Breast epithelium (tissue), 4 donors: ENCODE data around the gene SORBS1. TPM values are rescaled to one million over a fixed set of nuclear protein-coding genes. Genes with fewer than 3 reads are reported as not detected.

Experiments
- DNase-seq, 2 donors: peaks; one replicate each; pipeline ENCODE4 v3.0.0-alpha.2; 2019; ENCODE audit warnings: low spot score in 2 of 2
- H3K27ac ChIP-seq, 2 donors: fragments of 200-600 bp; sonication (generic) in 1 of 2; one replicate each; pipeline ENCODE4 v1.5.1; 2016 to 2019; ENCODE audit warnings: mild to moderate bottlenecking in 1 of 2
- H3K27me3 ChIP-seq, 2 donors: fragments of 200-600 bp; sonication (generic) in 1 of 2; one replicate each; pipeline versions ENCODE4 v1.5.1 to v1.6.0; 2017 to 2019; ENCODE audit warnings: control low read depth in 1 of 2, mild to moderate bottlenecking in 1 of 2
- H3K36me3 ChIP-seq: fragments of 200-600 bp; one replicate; pipeline ENCODE4 v1.5.1; 2019
- H3K4me1 ChIP-seq, 2 donors: fragments of 200-600 bp; sonication (generic); one replicate each; pipeline ENCODE4 v1.5.1; 2016 to 2019; ENCODE audit warnings: control low read depth in 1 of 2
- H3K4me3 ChIP-seq, 3 donors: fragments of 200-600 bp; sonication (generic); 1 replicate in 2 of 3; 2 replicates in 1 of 3; pipeline ENCODE4 v1.5.1; 2016 to 2019; ENCODE audit warnings: mild to moderate bottlenecking in 3 of 3, moderate library complexity in 2 of 3
- H3K9me3 ChIP-seq, 2 donors: fragments of 200-600 bp; sonication (generic) in 1 of 2; one replicate each; pipeline ENCODE4 v1.5.1; 2016 to 2019; ENCODE audit warnings: control low read depth in 1 of 2
- POLR2A ChIP-seq: fragments of 450-650 bp; IDR thresholded peaks from one replicate; pipeline ENCODE4 v1.6.1; 2016; ENCODE audit warnings: antibody characterized with exemption, mild to moderate bottlenecking, moderate library complexity
- POLR2AphosphoS5 ChIP-seq, 3 donors: sonication (generic); formaldehyde crosslinking; IDR thresholded peaks; one replicate each; pipeline ENCODE4 v1.6.1; 2017; ENCODE audit warnings: antibody characterized with exemption in 3 of 3
- intact Hi-C: fragments of 100-400 bp; cut with DNase I; formaldehyde crosslinking; loops from one replicate; pipeline ENCODE4 v1.15.1; 2023; ENCODE audit warnings: low total_unique reads
- total RNA-seq, 3 donors: library from RNA; depleted of rRNA; stranded (reverse); fragments of >200 nt; gene quantifications; one replicate each; pipeline ENCODE4 v1.1.0, GENCODE V29; 2016
- TF ChIP-seq, protein P1 (sequence below), 3 donors: fragments of 450-650 bp; IDR thresholded peaks; one replicate each; pipeline ENCODE4 v1.5.1; 2016 to 2017; ENCODE audit warnings: antibody characterized with exemption in 3 of 3, mild to moderate bottlenecking in 3 of 3, moderate library complexity in 3 of 3

Gene SORBS1
- total RNA-seq, 3 donors from 2014 or later, result 156 to 455 (median 200) TPM

DNA sequence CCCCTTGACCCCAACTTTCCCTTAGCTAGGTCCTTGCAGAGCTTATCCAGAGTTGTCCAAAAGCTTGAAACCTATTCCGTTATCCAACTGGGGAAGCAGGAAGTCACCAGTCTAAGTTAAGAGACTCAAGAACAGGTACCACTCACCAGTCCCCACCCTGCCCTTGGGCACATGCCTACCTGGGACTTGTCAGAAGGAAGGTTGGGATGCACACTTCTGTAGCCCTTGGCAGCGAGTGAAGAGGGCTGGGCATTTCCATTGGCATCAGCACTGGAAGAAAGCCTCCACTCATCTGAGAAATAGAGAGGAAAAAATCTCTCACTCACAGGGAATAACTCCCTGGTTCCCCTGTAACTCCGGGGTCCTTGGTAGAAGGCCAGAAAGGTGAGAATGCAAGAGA, 139.4 kb downstream of the SORBS1 start:
- Histone ChIP-seq H3K27me3 (no peaks in the 10 kb centered on the region), H3K4me3 (no peak overlapping the region), H3K36me3 (no peaks in the 10 kb centered on the region), H3K4me1 (peaks cover 0 to 10% of the 10 kb centered on the region in 2 donors), H3K27ac (peak overlapping the region; percentile 18 to 49), H3K9me3 (no peaks in the 10 kb centered on the region)
- TF ChIP-seq POLR2A (no peak), POLR2AphosphoS5 (IDR thresholded peaks at IDR 0.05) (no peak)
- TF ChIP-seq, protein P1, sequence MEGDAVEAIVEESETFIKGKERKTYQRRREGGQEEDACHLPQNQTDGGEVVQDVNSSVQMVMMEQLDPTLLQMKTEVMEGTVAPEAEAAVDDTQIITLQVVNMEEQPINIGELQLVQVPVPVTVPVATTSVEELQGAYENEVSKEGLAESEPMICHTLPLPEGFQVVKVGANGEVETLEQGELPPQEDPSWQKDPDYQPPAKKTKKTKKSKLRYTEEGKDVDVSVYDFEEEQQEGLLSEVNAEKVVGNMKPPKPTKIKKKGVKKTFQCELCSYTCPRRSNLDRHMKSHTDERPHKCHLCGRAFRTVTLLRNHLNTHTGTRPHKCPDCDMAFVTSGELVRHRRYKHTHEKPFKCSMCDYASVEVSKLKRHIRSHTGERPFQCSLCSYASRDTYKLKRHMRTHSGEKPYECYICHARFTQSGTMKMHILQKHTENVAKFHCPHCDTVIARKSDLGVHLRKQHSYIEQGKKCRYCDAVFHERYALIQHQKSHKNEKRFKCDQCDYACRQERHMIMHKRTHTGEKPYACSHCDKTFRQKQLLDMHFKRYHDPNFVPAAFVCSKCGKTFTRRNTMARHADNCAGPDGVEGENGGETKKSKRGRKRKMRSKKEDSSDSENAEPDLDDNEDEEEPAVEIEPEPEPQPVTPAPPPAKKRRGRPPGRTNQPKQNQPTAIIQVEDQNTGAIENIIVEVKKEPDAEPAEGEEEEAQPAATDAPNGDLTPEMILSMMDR (IDR thresholded peaks at IDR 0.05), result no peak
- intact Hi-C loops, result no loop called here
- no peak for DNase-seq

DNA sequence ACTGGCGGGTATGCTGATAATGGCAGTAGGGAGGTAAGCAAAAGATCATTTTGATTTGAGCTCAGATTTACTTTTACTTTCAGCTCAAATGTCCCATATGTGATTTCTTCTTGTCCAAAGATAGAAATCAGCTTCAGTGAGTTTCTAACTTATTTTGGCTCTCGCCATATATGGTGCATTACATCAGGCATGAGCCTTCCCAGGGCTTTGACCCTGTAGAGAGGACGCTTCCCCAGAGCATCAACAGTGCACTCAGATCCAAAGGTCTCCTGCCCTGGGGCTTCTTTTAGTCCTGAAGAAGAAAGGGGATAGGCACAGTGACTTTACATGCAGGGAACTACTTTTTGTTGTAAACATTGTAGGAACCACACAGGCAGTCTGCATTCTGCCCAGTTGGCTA, 141.8 kb downstream of the SORBS1 start:
- no peaks in the 10 kb centered on the region for H3K36me3 ChIP-seq
- H3K4me1 ChIP-seq, result peaks cover 0 to 3% of the 10 kb centered on the region in 2 donors
- no peaks in the 10 kb centered on the region for H3K9me3 ChIP-seq
- no peak overlapping the region for H3K4me3 ChIP-seq
- no peak for DNase-seq
- TF ChIP-seq POLR2AphosphoS5 (IDR thresholded peaks at IDR 0.05) (no peak), POLR2A (no peak)
- no peaks in the 10 kb centered on the region for H3K27me3 ChIP-seq
- no peak overlapping the region for H3K27ac ChIP-seq
- intact Hi-C loops, result no loop called here

DNA sequence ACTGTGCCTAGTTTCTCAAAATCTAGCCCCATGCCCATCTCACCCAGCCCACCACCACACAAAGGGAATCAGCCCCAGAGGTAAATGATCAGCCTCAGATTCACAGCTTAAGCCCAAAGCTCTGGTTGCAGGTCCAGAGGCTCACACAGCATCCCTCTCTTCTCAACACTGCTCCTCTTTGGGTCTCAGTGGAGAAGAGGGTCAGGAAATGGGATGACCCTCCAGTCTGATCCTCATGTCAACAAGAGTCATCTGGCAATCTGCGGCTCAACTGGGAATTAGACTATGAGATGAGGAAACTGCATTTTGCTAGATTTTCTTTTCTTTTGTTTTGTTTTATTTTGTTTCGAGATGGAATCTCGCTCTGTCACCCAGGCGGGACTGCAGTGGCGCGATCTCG, 144.2 kb downstream of the SORBS1 start:
- Histone ChIP-seq H3K36me3 (no peaks in the 10 kb centered on the region), H3K4me1 (peaks cover 0 to 12% of the 10 kb centered on the region in 2 donors), H3K9me3 (no peaks in the 10 kb centered on the region), H3K27ac (peak overlapping the region; percentile 90 to 96), H3K27me3 (no peaks in the 10 kb centered on the region), H3K4me3 (peak overlapping the region in 1 of 3 donors; percentile 65)
- no peak for TF ChIP-seq POLR2AphosphoS5 (IDR thresholded peaks at IDR 0.05)
- TF ChIP-seq, protein P1 (IDR thresholded peaks at IDR 0.05), result no peak
- TF ChIP-seq POLR2A, result no peak
- no peak for DNase-seq
- intact Hi-C loops, result no loop called here

DNA sequence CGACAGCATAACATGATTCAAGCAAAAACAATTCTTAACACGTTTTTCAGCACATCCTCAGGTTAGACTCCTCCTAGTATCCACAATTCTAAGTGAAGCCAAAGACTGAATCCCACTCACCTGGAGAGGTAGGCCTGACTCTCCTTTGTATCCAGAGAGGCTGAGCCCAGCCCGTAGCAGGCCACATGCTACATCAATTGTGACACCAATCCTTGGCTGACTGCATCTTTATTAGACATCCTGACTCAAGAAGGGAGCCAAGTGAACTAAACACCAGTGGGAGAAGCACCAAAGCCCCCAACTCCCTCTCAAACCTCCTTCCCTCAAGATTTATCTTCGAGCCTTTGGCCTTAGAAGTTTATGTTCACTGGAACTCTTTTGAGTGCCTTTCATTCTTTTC, 144.9 kb downstream of the SORBS1 start:
- intact Hi-C loops, result no loop called here
- no peaks in the 10 kb centered on the region for H3K27me3 ChIP-seq
- no peak for DNase-seq
- peaks cover 0 to 12% of the 10 kb centered on the region in 2 donors for H3K4me1 ChIP-seq
- TF ChIP-seq, protein P1 (IDR thresholded peaks at IDR 0.05), result no peak
- TF ChIP-seq POLR2A (no peak), POLR2AphosphoS5 (IDR thresholded peaks at IDR 0.05) (no peak)
- peak overlapping the region in 2 of 3 donors; percentile 49 to 65 for H3K4me3 ChIP-seq
- no peaks in the 10 kb centered on the region for H3K36me3 ChIP-seq
- no peaks in the 10 kb centered on the region for H3K9me3 ChIP-seq
- H3K27ac ChIP-seq, result peak overlapping the region; percentile 90 to 96

DNA sequence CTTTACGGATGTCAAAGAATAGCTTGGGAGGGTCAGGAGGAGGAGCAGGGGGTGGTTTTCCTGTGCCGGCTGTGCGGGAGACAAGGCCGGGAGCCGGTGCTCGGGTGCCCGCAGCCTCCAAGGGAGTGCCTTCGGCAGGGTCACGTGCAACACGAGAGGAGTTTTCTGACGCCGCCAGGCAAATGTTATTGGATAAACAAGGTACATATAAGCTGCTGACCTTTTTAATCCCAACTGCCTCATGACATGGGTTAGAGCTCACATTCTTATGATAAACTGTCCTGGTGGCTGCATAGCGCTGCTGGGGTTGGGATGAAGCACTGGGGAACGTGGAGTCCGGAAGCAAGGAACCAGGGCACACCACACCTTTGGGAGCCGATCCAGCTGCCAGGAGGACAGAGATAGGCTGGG, 145.5 kb downstream of the SORBS1 start:
- Histone ChIP-seq H3K4me3 (peak overlapping the region; percentile 26 to 65 (median 49)), H3K4me1 (peaks cover 0 to 12% of the 10 kb centered on the region in 2 donors), H3K27ac (peak overlapping the region; percentile 90 to 96)

More for the DNA sequence above, 145.5 kb downstream of the SORBS1 start:
- H3K9me3 ChIP-seq, result no peaks in the 10 kb centered on the region
- no peaks in the 10 kb centered on the region for H3K27me3 ChIP-seq
- intact Hi-C loops, result no loop called here
- no peaks in the 10 kb centered on the region for H3K36me3 ChIP-seq
- no peak for TF ChIP-seq POLR2AphosphoS5 (IDR thresholded peaks at IDR 0.05)
- no peak for TF ChIP-seq POLR2A
- TF ChIP-seq, protein P1 (IDR thresholded peaks at IDR 0.05), result no peak
- DNase-seq, result no peak
